ENCODE measurements around the gene CDH13. TPM values are rescaled to one million over a fixed set of nuclear protein-coding genes. Genes with fewer than 3 reads are reported as not detected.

CDH13 gene
- total and polyA plus RNA-seq, 12 donors, result 0.86 to 30.6 (median 2.4) TPM

GRCh38 chr16:83312015-83312717 lies 685.4 kb downstream of the CDH13 start:
- H3K4me1 ChIP-seq (replicated peaks in 1 of 2), result no peaks in the 10 kb centered on the region
- WGBS, 4 donors, result 82 to 93% (median 85%) methylated on average over 3 of the region's 3 CpGs
- intact Hi-C loops (cut with DNase I), result no loop called here
- H3K27ac ChIP-seq, result no peak overlapping the region
- H3K4me3 ChIP-seq, result no peak overlapping the region
- H3K27me3 ChIP-seq, result no peaks in the 10 kb centered on the region
- no peak for DNase-seq
- no peaks in the 10 kb centered on the region for H3K36me3 ChIP-seq (replicated peaks in 1 of 2)
- H3K9me3 ChIP-seq (replicated peaks in 1 of 3), result no peaks in the 10 kb centered on the region
- TF ChIP-seq, protein P1, sequence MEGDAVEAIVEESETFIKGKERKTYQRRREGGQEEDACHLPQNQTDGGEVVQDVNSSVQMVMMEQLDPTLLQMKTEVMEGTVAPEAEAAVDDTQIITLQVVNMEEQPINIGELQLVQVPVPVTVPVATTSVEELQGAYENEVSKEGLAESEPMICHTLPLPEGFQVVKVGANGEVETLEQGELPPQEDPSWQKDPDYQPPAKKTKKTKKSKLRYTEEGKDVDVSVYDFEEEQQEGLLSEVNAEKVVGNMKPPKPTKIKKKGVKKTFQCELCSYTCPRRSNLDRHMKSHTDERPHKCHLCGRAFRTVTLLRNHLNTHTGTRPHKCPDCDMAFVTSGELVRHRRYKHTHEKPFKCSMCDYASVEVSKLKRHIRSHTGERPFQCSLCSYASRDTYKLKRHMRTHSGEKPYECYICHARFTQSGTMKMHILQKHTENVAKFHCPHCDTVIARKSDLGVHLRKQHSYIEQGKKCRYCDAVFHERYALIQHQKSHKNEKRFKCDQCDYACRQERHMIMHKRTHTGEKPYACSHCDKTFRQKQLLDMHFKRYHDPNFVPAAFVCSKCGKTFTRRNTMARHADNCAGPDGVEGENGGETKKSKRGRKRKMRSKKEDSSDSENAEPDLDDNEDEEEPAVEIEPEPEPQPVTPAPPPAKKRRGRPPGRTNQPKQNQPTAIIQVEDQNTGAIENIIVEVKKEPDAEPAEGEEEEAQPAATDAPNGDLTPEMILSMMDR (IDR thresholded peaks at IDR 0.05), result no peak
- TF ChIP-seq POLR2A (IDR thresholded peaks at IDR 0.05), result no peak

- H3K27ac ChIP-seq, result no peak overlapping the region
- no peaks in the 10 kb centered on the region for H3K4me1 ChIP-seq (replicated peaks in 1 of 2)
- WGBS, 4 donors, result 81 to 86% (median 82%) methylated on average over 1 of the region's 1 CpG
Measured at GRCh38 chr16:83312718-83313245, 686.0 kb downstream of the CDH13 start.

GRCh38 chr16:83315271-83315670 lies 688.5 kb downstream of the CDH13 start:
- Histone ChIP-seq H3K27ac (no peak overlapping the region), H3K36me3 (replicated peaks in 1 of 2) (no peaks in the 10 kb centered on the region), H3K4me1 (replicated peaks in 1 of 2) (no peaks in the 10 kb centered on the region), H3K9me3 (replicated peaks in 1 of 3) (no peaks in the 10 kb centered on the region), H3K27me3 (no peaks in the 10 kb centered on the region), H3K4me3 (no peak overlapping the region)
- DNase-seq, result no peak
- TF ChIP-seq, protein P1 (IDR thresholded peaks at IDR 0.05), result no peak
- no peak for TF ChIP-seq POLR2A (IDR thresholded peaks at IDR 0.05)
- WGBS, 4 donors, result 72 to 87% (median 80%) methylated on average over 2 of the region's 2 CpGs
- intact Hi-C loops (cut with DNase I), result no loop called here

More at GRCh38 chr16:83312718-83313245, 686.0 kb downstream of the CDH13 start:
- no peaks in the 10 kb centered on the region for H3K27me3 ChIP-seq
- H3K4me3 ChIP-seq, result no peak overlapping the region
- TF ChIP-seq POLR2A (IDR thresholded peaks at IDR 0.05), result no peak
- TF ChIP-seq, protein P1 (IDR thresholded peaks at IDR 0.05), result no peak
- intact Hi-C loops (cut with DNase I), result no loop called here
- DNase-seq, result no peak
- no peaks in the 10 kb centered on the region for H3K36me3 ChIP-seq (replicated peaks in 1 of 2)
- no peaks in the 10 kb centered on the region for H3K9me3 ChIP-seq (replicated peaks in 1 of 3)

DNA sequence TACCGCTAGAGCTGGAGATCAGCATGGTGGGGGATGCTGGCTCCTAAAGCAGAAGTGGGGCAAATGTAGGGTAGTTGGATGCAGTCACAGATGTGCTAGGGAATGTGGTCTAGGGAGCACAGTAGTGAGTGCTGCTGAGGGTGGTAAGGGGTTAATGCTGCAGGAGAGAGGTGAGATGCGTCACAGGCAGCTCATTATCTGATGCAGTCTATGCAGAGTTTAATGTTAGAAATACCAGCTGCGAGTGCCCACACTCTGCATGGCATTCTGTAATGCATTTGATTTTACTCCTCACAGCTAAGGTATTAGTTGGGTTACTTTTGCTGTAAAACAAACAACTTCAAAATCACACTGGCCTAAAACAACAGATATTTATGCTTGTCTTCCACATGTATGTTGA lies 689.7 kb downstream of the CDH13 start:
- intact Hi-C loops (cut with DNase I), result no loop called here
- Histone ChIP-seq H3K4me3 (no peak overlapping the region), H3K4me1 (replicated peaks in 1 of 2) (no peaks in the 10 kb centered on the region), H3K9me3 (replicated peaks in 1 of 3) (no peaks in the 10 kb centered on the region), H3K36me3 (replicated peaks in 1 of 2) (no peaks in the 10 kb centered on the region), H3K27ac (no peak overlapping the region), H3K27me3 (no peaks in the 10 kb centered on the region)
- 64 to 71% (median 68%) methylated on average over 3 of the region's 3 CpGs for WGBS, 4 donors
- TF ChIP-seq, protein P1 (IDR thresholded peaks at IDR 0.05), result no peak
- TF ChIP-seq POLR2A (IDR thresholded peaks at IDR 0.05), result no peak
- DNase-seq, result no peak

Measured in adrenal gland (tissue), 12 donors.